Ishikawa (cell line): ENCODE results near the gene SNF8.

ENCODE experiments used
- NFIC ChIP-seq: IDR thresholded peaks from 2 replicates; pipeline ENCODE4 v1.6.1; 2012

SNF8 gene

GRCh38 chr17:48882272-48882671, 62.4 kb downstream of the SNF8 start:
- no peak for TF ChIP-seq NFIC
